Measurements from ENCODE around the gene UNCX.
"Not testable (repeated sequence)": the region's sequence is repeated elsewhere in the genome, so short reads cannot be mapped to it uniquely, and the experiment has no call there.

Gene UNCX

GRCh38 chr7:1279895-1280294 lies 47.2 kb downstream of the UNCX start:
- DNase-seq: not testable (repeated sequence)

GRCh38 chr7:1281068-1281467 lies 48.4 kb downstream of the UNCX start:
- no peak for DNase-seq

- no peak for DNase-seq
These were observed 50.0 kb downstream of the UNCX start for GRCh38 chr7:1282679-1283078.

- no peak for DNase-seq
These were observed 50.7 kb downstream of the UNCX start for GRCh38 chr7:1283337-1283736.

- no peak for DNase-seq
These were observed 51.5 kb downstream of the UNCX start for GRCh38 chr7:1283941-1284742.

- no peak for DNase-seq
These were observed 52.2 kb downstream of the UNCX start for GRCh38 chr7:1284743-1285458.

GRCh38 chr7:1285556-1286301 lies 53.1 kb downstream of the UNCX start:
- DNase-seq: no peak

Data from stimulated activated CD4-positive, alpha-beta T cell treated with anti-CD3 and anti-CD28 coated beads, Interleukin-4, amount 100 ng/mL, for 1 hour (primary cell).